GM18867 (cell line): ENCODE results near the gene ZSCAN4.

Experiments
- ATAC-seq: cut with Tn5 transposase; IDR thresholded peaks from one replicate; pipeline ENCODE4 v1.9.1; 2021; ENCODE audit warnings: mild to moderate bottlenecking, moderate library complexity; ENCODE audit not compliant: unreplicated experiment

ZSCAN4 gene

GRCh38 chr19:57672466-57672865 lies 3.7 kb downstream of the ZSCAN4 start:
- ATAC-seq, result no peak

- ATAC-seq, result no peak
Observed at GRCh38 chr19:57675881-57676280, 7.1 kb downstream of the ZSCAN4 start.

GRCh38 chr19:57682226-57682766 lies 13.6 kb downstream of the ZSCAN4 start:
- no peak for ATAC-seq

- no peak for ATAC-seq
Observed at GRCh38 chr19:57686727-57687126, 18.0 kb downstream of the ZSCAN4 start.

GRCh38 chr19:57687363-57688010 lies 18.8 kb downstream of the ZSCAN4 start:
- ATAC-seq, result no peak

- no peak for ATAC-seq
Observed at GRCh38 chr19:57688011-57688763, 19.5 kb downstream of the ZSCAN4 start.

- no peak for ATAC-seq
Observed at GRCh38 chr19:57689750-57690149, 21.0 kb downstream of the ZSCAN4 start.

- no peak for ATAC-seq
Observed at GRCh38 chr19:57701625-57702024, 32.9 kb downstream of the ZSCAN4 start.

- ATAC-seq, result no peak
Observed at GRCh38 chr19:57706346-57706745, 37.6 kb downstream of the ZSCAN4 start.

- no peak for ATAC-seq
Observed at GRCh38 chr19:57708641-57709361, 40.1 kb downstream of the ZSCAN4 start, which contains the start of gene ZNF154. Gene ZNF154 (minus strand): TSS chr19:57709204. CDS start chr19:57708971, 233 bp downstream.

GRCh38 chr19:57709616-57710015 lies 40.9 kb downstream of the ZSCAN4 start:
- no peak for ATAC-seq

GRCh38 chr19:57712222-57712621 lies 43.5 kb downstream of the ZSCAN4 start:
- no peak for ATAC-seq

- ATAC-seq, result no peak
Observed at GRCh38 chr19:57719424-57719823, 50.7 kb downstream of the ZSCAN4 start.

- no peak for ATAC-seq
Observed at GRCh38 chr19:57719901-57720519, 51.3 kb downstream of the ZSCAN4 start.

GRCh38 chr19:57720878-57721277 lies 52.1 kb downstream of the ZSCAN4 start:
- no peak for ATAC-seq
